Mammary epithelial cell (primary cell): ENCODE data around the gene HOXD12.

ENCODE experiments used
- EZH2 ChIP-seq: IDR thresholded peaks from 2 replicates; pipeline ENCODE4 v1.6.1; 2012; ENCODE audit warnings: low read length, inconsistent platforms, borderline replicate concordance
- TF ChIP-seq, protein P1 (sequence below), 2 donors: IDR thresholded peaks in 1 of 2; conservative IDR thresholded peaks in 1 of 2; 2 replicates each; pipeline ENCODE4 v1.5.1; 2011 to 2012; ENCODE audit warnings: inconsistent platforms in 2 of 2, low read length in 2 of 2, mild to moderate bottlenecking in 2 of 2, control low read depth in 1 of 2, low read depth in 1 of 2; ENCODE audit not compliant: insufficient read depth in 1 of 2; ENCODE audit errors: extremely low read depth in 1 of 2

DNA sequence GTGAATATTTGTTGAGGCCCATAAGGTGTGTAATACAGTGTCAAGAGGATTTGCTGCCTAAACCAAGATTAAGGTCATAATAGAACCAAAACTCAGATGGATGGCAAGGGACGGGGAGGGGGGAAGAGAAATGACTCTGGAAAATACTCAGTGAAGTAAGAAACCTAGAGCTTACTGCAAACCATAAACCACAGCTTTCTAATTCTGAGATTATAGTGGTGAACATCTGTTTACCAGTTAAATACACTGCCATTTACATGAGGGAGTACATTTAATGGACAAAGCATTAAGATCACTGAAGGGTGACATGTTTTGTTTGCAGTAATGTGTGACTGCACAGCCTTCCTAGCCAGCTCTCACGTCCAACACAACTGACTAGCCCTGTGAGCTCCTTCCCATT is 35.6 kb upstream of the HOXD12 start:
- TF ChIP-seq, protein P1, sequence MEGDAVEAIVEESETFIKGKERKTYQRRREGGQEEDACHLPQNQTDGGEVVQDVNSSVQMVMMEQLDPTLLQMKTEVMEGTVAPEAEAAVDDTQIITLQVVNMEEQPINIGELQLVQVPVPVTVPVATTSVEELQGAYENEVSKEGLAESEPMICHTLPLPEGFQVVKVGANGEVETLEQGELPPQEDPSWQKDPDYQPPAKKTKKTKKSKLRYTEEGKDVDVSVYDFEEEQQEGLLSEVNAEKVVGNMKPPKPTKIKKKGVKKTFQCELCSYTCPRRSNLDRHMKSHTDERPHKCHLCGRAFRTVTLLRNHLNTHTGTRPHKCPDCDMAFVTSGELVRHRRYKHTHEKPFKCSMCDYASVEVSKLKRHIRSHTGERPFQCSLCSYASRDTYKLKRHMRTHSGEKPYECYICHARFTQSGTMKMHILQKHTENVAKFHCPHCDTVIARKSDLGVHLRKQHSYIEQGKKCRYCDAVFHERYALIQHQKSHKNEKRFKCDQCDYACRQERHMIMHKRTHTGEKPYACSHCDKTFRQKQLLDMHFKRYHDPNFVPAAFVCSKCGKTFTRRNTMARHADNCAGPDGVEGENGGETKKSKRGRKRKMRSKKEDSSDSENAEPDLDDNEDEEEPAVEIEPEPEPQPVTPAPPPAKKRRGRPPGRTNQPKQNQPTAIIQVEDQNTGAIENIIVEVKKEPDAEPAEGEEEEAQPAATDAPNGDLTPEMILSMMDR (conservative IDR thresholded peaks at IDR 0.05 in 1 of 2, IDR thresholded peaks at IDR 0.05 in 1 of 2; ENCODE audit: extremely low read depth in 1 of 2, insufficient read depth in 1 of 2, low read depth in 1 of 2, low read length in 2 of 2), result no peak
- no peak for TF ChIP-seq EZH2
